Measurements from ENCODE around the gene B3GNT8.

The B3GNT8 gene

DNA sequence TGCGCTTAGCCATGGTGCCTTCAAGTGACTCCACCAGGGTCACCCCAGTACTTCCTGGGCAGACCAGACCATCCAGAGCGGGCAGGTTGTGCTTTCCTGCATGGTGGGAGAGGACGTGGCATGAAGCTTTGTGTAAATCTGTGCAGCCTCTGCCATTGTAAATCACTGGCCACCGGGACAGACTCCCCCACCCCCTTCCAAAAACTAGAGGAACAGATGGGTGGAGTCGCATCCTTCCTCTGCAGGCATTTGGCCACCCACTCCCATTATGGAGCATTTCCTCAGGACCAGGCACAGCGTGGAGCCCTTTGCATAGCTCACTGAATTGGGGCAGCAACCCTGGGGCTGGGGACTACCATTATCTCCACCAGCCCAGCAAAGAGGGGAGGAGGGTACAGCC, 21.4 kb downstream of the B3GNT8 start:
- no peaks in the 10 kb centered on the region for H3K9me3 ChIP-seq (ENCODE audit: insufficient read depth, low read length)
- TF ChIP-seq ZNF274 (IDR thresholded peaks at IDR 0.05; ENCODE audit: low read depth, low read length) (no peak), SUZ12 (IDR thresholded peaks at IDR 0.05; ENCODE audit: extremely low read depth, insufficient read depth, insufficient read length) (no peak), YY1 (IDR thresholded peaks at IDR 0.05; ENCODE audit: insufficient read depth, insufficient read length) (no peak)
- H3K4me1 ChIP-seq (ENCODE audit: insufficient read depth, insufficient read length) = peaks cover 17% of the 10 kb centered on the region
- H3K4me3 ChIP-seq (ENCODE audit: insufficient read length, low read depth) = no peak overlapping the region
- no peak for DNase-seq (ENCODE audit: low read depth, low spot score)
- H3K27me3 ChIP-seq (ENCODE audit: insufficient read depth, insufficient read length) = no peaks in the 10 kb centered on the region
- H3K9ac ChIP-seq (ENCODE audit: insufficient read length, low read depth) = no peak overlapping the region
- no peaks in the 10 kb centered on the region for H3K36me3 ChIP-seq (ENCODE audit: insufficient read depth, insufficient read length, low read length)

DNA sequence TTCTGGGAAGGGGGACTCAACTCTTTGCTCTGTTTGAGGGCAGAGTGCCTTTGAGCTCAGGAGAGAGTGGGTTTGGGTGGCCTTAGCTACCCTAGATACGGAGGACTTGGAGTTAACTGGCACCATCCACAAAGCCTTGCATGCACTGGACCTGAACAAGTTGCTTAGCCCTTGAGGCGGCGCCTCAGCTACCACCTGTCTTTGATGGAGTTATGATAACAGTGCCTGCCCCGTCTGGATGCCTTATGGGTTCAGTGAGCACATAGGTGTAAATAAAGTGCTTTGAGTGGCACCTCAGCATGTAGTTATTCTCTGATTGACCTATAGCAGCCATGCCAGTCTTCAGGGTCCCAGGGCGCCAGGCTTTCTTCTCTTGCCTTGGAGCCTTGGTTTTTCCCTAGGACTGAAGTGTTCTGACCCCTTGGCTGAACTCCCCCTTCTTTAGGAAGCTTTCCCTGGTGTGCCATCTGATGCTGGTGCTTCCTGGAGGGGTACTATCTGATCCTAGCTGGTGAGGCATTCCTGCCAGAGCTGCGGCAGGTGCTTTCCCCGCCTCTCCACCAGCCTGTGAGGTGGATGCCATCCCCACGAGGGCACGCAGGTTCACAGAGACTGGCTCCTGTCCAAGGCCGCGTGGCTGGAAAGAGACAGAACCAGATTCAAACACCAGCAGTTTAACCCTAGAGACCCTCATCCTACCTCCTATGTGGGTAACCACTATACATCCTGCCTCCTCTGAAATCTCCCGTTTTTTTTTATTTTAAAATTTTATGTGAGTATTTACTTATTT, 23.8 kb downstream of the B3GNT8 start:
- Histone ChIP-seq H3K27me3 (ENCODE audit: insufficient read depth, insufficient read length) (no peaks in the 10 kb centered on the region), H3K9ac (ENCODE audit: insufficient read length, low read depth) (no peak overlapping the region), H3K4me3 (ENCODE audit: insufficient read length, low read depth) (no peak overlapping the region), H3K36me3 (ENCODE audit: insufficient read depth, insufficient read length, low read length) (no peaks in the 10 kb centered on the region), H3K9me3 (ENCODE audit: insufficient read depth, low read length) (no peaks in the 10 kb centered on the region), H3K4me1 (ENCODE audit: insufficient read depth, insufficient read length) (peaks cover 13% of the 10 kb centered on the region)
- DNase-seq (ENCODE audit: low read depth, low spot score) = no peak
- TF ChIP-seq ZNF274 (IDR thresholded peaks at IDR 0.05; ENCODE audit: low read depth, low read length) = no peak
- TF ChIP-seq YY1 (IDR thresholded peaks at IDR 0.05; ENCODE audit: insufficient read depth, insufficient read length) = no peak
- no peak for TF ChIP-seq SUZ12 (IDR thresholded peaks at IDR 0.05; ENCODE audit: extremely low read depth, insufficient read depth, insufficient read length)

DNA sequence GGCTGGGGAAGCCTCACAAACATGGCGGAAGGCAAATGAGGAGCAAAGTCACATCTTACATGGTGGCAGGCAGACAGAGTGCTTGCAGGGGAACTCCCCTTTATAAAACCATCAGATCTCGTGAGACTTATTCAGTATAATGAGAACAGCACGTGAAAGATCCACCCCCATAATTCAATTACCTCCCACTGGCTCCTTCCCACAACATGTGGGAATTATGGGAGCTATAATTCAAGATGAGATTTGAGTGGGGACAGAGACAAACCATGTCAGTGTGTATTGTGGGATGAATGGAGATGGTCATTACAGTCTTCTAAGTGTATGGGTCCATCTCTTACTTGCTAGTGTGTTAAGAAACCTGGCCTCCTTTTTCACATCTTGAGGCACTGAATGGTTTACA, 25.2 kb downstream of the B3GNT8 start:
- Histone ChIP-seq H3K4me3 (ENCODE audit: insufficient read length, low read depth) (no peak overlapping the region), H3K36me3 (ENCODE audit: insufficient read depth, insufficient read length, low read length) (no peaks in the 10 kb centered on the region), H3K27me3 (ENCODE audit: insufficient read depth, insufficient read length) (no peaks in the 10 kb centered on the region), H3K4me1 (ENCODE audit: insufficient read depth, insufficient read length) (peaks cover 8% of the 10 kb centered on the region), H3K9me3 (ENCODE audit: insufficient read depth, low read length) (no peaks in the 10 kb centered on the region), H3K9ac (ENCODE audit: insufficient read length, low read depth) (no peak overlapping the region)
- DNase-seq (ENCODE audit: low read depth, low spot score) = no peak
- no peak for TF ChIP-seq SUZ12 (IDR thresholded peaks at IDR 0.05; ENCODE audit: extremely low read depth, insufficient read depth, insufficient read length)
- TF ChIP-seq ZNF274 (IDR thresholded peaks at IDR 0.05; ENCODE audit: low read depth, low read length) = no peak
- TF ChIP-seq YY1 (IDR thresholded peaks at IDR 0.05; ENCODE audit: insufficient read depth, insufficient read length) = no peak

DNA sequence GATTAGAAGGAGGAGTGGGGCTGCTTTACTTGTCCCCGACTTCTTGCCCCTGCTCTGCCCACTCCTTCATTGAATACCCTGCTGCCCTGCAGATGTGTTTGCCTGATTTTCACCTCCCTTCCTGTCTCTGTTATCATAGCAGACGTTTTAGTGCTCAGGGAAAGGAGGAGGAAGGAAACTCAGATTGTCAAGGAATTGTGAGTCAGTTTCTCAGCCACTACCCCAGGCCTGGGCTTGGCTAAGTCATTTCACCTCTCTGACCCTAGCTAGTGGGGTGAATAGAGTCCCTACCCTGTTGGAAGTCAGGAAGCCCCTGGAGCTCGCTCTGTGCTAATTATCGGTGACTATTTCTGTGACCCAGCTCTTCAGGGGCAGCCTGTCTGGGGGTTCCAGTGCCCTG, 25.7 kb downstream of the B3GNT8 start:
- H3K36me3 ChIP-seq (ENCODE audit: insufficient read depth, insufficient read length, low read length) = no peaks in the 10 kb centered on the region
- no peaks in the 10 kb centered on the region for H3K27me3 ChIP-seq (ENCODE audit: insufficient read depth, insufficient read length)
- no peaks in the 10 kb centered on the region for H3K9me3 ChIP-seq (ENCODE audit: insufficient read depth, low read length)
- H3K4me3 ChIP-seq (ENCODE audit: insufficient read length, low read depth) = no peak overlapping the region
- peaks cover 8% of the 10 kb centered on the region for H3K4me1 ChIP-seq (ENCODE audit: insufficient read depth, insufficient read length)
- H3K9ac ChIP-seq (ENCODE audit: insufficient read length, low read depth) = no peak overlapping the region
- DNase-seq (ENCODE audit: low read depth, low spot score) = no peak
- no peak for TF ChIP-seq ZNF274 (IDR thresholded peaks at IDR 0.05; ENCODE audit: low read depth, low read length)

DNA sequence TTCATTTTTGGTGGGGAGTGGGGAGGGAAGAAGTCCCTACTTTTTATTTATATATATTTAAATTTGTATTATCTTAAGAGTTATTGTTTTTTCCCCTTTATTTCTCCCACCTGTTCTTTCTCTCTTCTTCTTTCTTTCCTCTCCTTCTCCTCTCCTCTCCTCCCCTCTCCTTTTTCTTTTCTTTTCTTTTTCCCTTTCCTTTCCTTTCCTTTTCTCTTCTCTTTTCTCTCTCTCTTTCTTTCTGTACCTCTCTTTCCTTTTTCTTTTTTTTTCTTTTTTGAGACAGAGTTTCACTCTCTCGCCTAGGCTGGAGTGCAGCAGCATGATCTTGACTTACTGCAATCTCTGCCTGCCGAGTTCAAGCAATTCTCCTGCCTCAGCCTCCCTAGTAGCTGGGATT, 27.6 kb downstream of the B3GNT8 start:
- Histone ChIP-seq H3K9me3 (ENCODE audit: insufficient read depth, low read length) (no peaks in the 10 kb centered on the region), H3K27me3 (ENCODE audit: insufficient read depth, insufficient read length) (no peaks in the 10 kb centered on the region), H3K4me1 (ENCODE audit: insufficient read depth, insufficient read length) (no peaks in the 10 kb centered on the region), H3K36me3 (ENCODE audit: insufficient read depth, insufficient read length, low read length) (peaks cover 8% of the 10 kb centered on the region), H3K4me3 (ENCODE audit: insufficient read length, low read depth) (no peak overlapping the region), H3K9ac (ENCODE audit: insufficient read length, low read depth) (no peak overlapping the region)
- no peak for DNase-seq (ENCODE audit: low read depth, low spot score)
- no peak for TF ChIP-seq YY1 (IDR thresholded peaks at IDR 0.05; ENCODE audit: insufficient read depth, insufficient read length)
- no peak for TF ChIP-seq SUZ12 (IDR thresholded peaks at IDR 0.05; ENCODE audit: extremely low read depth, insufficient read depth, insufficient read length)
- TF ChIP-seq ZNF274 (IDR thresholded peaks at IDR 0.05; ENCODE audit: low read depth, low read length) = no peak

DNA sequence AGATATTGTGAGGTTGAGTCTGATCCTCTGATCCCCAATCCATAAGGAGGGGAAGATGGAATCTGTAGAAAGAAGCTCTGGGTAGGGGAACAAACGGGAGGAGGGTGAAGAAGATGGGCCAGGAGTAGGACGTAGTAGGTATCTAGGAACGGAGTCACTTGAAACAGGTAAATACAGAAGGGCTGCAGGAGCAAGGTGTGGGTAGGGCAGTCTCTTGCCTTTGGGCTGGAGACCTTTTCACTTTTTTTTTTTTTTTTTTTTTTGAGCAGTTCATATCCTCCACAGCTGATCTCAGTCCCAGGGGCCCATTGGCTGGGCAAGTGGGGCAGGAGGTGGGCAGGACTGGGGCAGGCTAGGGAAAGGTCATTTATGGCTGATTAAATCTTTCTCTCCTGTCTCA, 28.1 kb downstream of the B3GNT8 start:
- TF ChIP-seq SUZ12 (IDR thresholded peaks at IDR 0.05; ENCODE audit: extremely low read depth, insufficient read depth, insufficient read length) (no peak), ZNF274 (IDR thresholded peaks at IDR 0.05; ENCODE audit: low read depth, low read length) (no peak), YY1 (IDR thresholded peaks at IDR 0.05; ENCODE audit: insufficient read depth, insufficient read length) (no peak)
- DNase-seq (ENCODE audit: low read depth, low spot score) = no peak
- Histone ChIP-seq H3K36me3 (ENCODE audit: insufficient read depth, insufficient read length, low read length) (peaks cover 8% of the 10 kb centered on the region), H3K4me3 (ENCODE audit: insufficient read length, low read depth) (no peak overlapping the region), H3K9me3 (ENCODE audit: insufficient read depth, low read length) (no peaks in the 10 kb centered on the region), H3K9ac (ENCODE audit: insufficient read length, low read depth) (no peak overlapping the region), H3K4me1 (ENCODE audit: insufficient read depth, insufficient read length) (no peaks in the 10 kb centered on the region), H3K27me3 (ENCODE audit: insufficient read depth, insufficient read length) (no peaks in the 10 kb centered on the region)

DNA sequence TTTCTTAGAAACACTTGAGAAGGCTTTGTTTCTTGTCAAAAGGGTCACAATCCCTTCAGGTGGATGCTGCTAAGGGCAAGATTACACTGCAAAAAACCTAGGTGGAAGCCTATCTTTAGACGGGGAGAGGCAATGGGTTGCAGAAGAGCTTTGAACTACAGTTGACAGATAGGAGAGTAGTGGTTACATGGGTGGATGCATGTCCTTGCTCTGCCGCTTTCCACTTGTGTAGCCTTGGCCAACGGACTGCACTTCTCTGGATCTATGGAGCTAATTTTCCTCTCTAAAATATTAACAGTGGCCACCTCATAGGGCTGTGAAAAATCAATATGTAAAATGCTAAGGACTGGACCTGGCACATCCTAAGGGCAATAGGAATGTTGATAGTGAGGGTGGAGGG, 28.6 kb downstream of the B3GNT8 start:
- Histone ChIP-seq H3K9me3 (ENCODE audit: insufficient read depth, low read length) (no peaks in the 10 kb centered on the region), H3K4me1 (ENCODE audit: insufficient read depth, insufficient read length) (no peaks in the 10 kb centered on the region), H3K36me3 (ENCODE audit: insufficient read depth, insufficient read length, low read length) (peaks cover 8% of the 10 kb centered on the region), H3K9ac (ENCODE audit: insufficient read length, low read depth) (peak overlapping the region; percentile 84), H3K27me3 (ENCODE audit: insufficient read depth, insufficient read length) (no peaks in the 10 kb centered on the region), H3K4me3 (ENCODE audit: insufficient read length, low read depth) (peak overlapping the region; percentile 86)
- DNase-seq (ENCODE audit: low read depth, low spot score) = no peak
- TF ChIP-seq SUZ12 (IDR thresholded peaks at IDR 0.05; ENCODE audit: extremely low read depth, insufficient read depth, insufficient read length) (no peak), ZNF274 (IDR thresholded peaks at IDR 0.05; ENCODE audit: low read depth, low read length) (no peak), YY1 (IDR thresholded peaks at IDR 0.05; ENCODE audit: insufficient read depth, insufficient read length) (no peak)

Data from NT2/D1 (cell line).